Mesothelial cell of epicardium (in vitro differentiated cells): ENCODE measurements around the gene B4GALT5. TPM values are rescaled to one million over a fixed set of nuclear protein-coding genes. Genes with fewer than 3 reads are reported as not detected.
A peak's percentile ranks its signal among the peaks of the same experiment; 100 is the strongest.
"Not testable (repeated sequence)": the region's sequence is repeated elsewhere in the genome, so short reads cannot be mapped to it uniquely, and the experiment has no call there.

Experiments used
- DNase-seq, 2 experiments: peaks; one replicate each; pipeline ENCODE4 v3.0.0; 2021; ENCODE audit warnings: low spot score in 2 of 2; ENCODE audit not compliant: unreplicated experiment in 2 of 2
- H3K27ac Mint-ChIP-seq: 2 replicates; pipeline ENCODE4 v1.8.0; 2021; ENCODE audit warnings: mixed read lengths
- H3K27me3 Mint-ChIP-seq: 2 replicates; pipeline ENCODE4 v1.8.0; 2021; ENCODE audit warnings: low read depth, mixed read lengths
- H3K36me3 Mint-ChIP-seq: 2 replicates; pipeline ENCODE4 v1.8.0; 2021; ENCODE audit warnings: mixed read lengths
- H3K4me1 Mint-ChIP-seq: 2 replicates; pipeline ENCODE4 v1.8.0; 2021; ENCODE audit warnings: mixed read lengths
- H3K4me3 Mint-ChIP-seq: 2 replicates; pipeline ENCODE4 v1.8.0; 2021; ENCODE audit warnings: mild to moderate bottlenecking, moderate library complexity, mixed read lengths
- H3K9me3 Mint-ChIP-seq: 2 replicates; pipeline ENCODE4 v1.8.0; 2021; ENCODE audit warnings: mixed read lengths
- total RNA-seq: library from RNA; stranded (reverse); gene quantifications from 3 replicates; pipeline ENCODE4 v1.2.1, GENCODE V29; 2021
- TF ChIP-seq, protein P1 (sequence below): fragments of 200-600 bp; sonication (generic); IDR thresholded peaks from one replicate; pipeline ENCODE4 v1.5.0; 2021; ENCODE audit warnings: antibody characterized with exemption; ENCODE audit not compliant: unreplicated experiment

The B4GALT5 gene
- total RNA-seq, 1 donor from 2014 or later: 52.6 TPM

DNA sequence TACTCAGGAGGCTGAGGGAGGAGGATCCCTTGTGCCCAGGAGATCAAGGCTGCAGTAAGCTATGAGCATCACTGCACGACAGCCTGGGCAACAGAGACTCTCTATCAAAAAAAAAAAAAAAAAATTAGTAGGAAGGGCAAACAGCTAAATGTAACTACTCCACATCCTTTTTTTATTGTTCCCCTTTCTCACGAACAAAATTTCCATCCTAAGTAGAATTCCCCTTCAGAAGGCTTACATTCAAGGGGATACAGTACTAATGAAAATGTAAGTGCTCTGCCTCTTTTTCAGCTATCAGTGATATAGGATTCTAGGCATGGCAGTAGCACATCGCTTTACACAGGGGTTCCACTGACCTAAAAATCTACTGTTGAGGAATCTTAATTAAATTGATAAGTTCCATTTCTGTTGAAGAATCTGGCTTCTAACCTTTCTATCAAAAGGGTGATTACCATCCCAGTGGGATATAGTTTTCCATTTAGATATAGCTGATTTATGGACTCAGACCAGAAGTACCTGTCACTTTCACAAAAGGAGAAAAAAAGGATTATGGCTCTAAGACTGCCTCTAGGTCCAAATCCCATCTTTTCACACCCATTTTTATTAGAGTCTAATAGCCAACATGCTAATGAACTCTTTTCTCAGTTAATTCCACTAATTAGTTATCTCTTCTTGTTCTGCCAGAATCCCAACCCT lies 2.6 kb downstream of the B4GALT5 start:
- peak overlapping the region; percentile 79 for H3K4me3 Mint-ChIP-seq
- DNase-seq: no peak
- H3K36me3 Mint-ChIP-seq: no peaks in the 10 kb centered on the region
- H3K27me3 Mint-ChIP-seq: no peaks in the 10 kb centered on the region
- TF ChIP-seq, protein P1, sequence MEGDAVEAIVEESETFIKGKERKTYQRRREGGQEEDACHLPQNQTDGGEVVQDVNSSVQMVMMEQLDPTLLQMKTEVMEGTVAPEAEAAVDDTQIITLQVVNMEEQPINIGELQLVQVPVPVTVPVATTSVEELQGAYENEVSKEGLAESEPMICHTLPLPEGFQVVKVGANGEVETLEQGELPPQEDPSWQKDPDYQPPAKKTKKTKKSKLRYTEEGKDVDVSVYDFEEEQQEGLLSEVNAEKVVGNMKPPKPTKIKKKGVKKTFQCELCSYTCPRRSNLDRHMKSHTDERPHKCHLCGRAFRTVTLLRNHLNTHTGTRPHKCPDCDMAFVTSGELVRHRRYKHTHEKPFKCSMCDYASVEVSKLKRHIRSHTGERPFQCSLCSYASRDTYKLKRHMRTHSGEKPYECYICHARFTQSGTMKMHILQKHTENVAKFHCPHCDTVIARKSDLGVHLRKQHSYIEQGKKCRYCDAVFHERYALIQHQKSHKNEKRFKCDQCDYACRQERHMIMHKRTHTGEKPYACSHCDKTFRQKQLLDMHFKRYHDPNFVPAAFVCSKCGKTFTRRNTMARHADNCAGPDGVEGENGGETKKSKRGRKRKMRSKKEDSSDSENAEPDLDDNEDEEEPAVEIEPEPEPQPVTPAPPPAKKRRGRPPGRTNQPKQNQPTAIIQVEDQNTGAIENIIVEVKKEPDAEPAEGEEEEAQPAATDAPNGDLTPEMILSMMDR: no peak
- H3K9me3 Mint-ChIP-seq: no peaks in the 10 kb centered on the region
- H3K27ac Mint-ChIP-seq: no peak overlapping the region
- H3K4me1 Mint-ChIP-seq: peaks cover 45% of the 10 kb centered on the region

DNA sequence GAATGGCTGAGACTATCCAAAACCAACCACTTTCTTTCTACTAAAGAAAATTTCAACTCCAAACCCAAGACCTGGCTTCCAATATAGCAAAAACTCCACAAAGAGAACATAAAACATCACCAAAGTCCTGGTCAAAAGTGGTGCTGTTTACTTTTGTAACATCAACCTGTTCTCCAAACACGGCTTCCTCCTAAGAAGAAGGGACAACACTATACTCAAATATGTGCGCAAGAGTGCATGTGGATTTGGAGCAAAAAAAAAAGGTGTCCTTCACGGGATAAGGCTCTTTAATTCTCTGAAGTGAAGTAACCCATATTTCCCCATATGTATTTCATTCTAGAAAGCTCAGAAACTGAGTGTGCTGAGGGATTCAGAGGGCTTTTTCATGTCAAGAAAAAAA lies 6.6 kb downstream of the B4GALT5 start:
- TF ChIP-seq, protein P1: no peak
- peaks cover 43% of the 10 kb centered on the region for H3K4me1 Mint-ChIP-seq
- DNase-seq: no peak
- H3K4me3 Mint-ChIP-seq: no peak overlapping the region
- peak overlapping the region; percentile 88 for H3K27ac Mint-ChIP-seq
- no peaks in the 10 kb centered on the region for H3K27me3 Mint-ChIP-seq
- no peaks in the 10 kb centered on the region for H3K9me3 Mint-ChIP-seq
- no peaks in the 10 kb centered on the region for H3K36me3 Mint-ChIP-seq

DNA sequence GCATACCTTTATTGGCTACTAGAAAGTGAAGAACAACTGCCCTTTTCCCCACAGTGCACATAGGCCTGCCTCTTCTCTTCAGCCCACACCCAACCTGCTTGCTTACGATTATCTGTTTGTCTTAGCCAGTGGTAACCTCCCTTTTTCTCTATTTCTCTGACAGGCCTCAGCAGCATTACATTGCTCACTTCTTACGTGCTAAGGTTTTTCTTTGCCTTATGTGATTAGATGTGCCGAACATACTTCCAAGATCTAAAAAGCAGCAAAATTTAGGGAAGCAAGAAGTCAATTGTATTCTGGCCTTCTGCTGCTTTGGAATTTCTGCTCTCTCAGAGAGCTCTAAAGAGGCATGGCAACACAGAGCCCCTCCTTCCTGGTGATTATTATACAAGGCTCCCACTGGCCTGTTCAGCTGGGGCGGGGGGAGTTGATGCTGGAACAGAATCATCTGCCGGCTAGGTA lies 7.0 kb downstream of the B4GALT5 start:
- Mint-ChIP-seq H3K4me3 (no peak overlapping the region), H3K36me3 (no peaks in the 10 kb centered on the region), H3K27ac (peak overlapping the region; percentile 88), H3K9me3 (no peaks in the 10 kb centered on the region), H3K27me3 (no peaks in the 10 kb centered on the region), H3K4me1 (peaks cover 43% of the 10 kb centered on the region)
- DNase-seq: no peak
- TF ChIP-seq, protein P1: no peak

DNA sequence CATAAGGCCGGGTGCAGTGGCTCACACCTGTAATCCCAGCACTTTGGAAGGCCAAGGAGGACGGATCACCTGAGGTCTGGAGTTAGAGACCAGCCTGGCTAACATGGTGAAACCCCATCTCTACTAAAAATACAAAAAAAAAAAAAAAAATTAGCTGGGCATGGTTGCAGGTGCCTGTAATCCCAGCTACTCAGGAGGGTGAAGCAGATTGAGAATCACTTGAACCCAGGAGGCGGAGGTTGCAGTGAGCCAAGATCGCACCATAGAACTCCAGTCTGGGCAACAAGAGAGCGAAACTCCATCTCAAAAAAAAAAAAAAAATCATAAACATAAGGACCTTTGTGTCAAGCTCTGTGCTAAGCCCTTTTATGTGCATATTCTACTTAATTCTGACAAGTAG lies 7.8 kb downstream of the B4GALT5 start:
- peaks cover 43% of the 10 kb centered on the region for H3K4me1 Mint-ChIP-seq
- H3K27ac Mint-ChIP-seq: peak overlapping the region; percentile 88
- DNase-seq, H3K9me3 Mint-ChIP-seq, H3K36me3 Mint-ChIP-seq, H3K4me3 Mint-ChIP-seq, H3K27me3 Mint-ChIP-seq: not testable (repeated sequence)

DNA sequence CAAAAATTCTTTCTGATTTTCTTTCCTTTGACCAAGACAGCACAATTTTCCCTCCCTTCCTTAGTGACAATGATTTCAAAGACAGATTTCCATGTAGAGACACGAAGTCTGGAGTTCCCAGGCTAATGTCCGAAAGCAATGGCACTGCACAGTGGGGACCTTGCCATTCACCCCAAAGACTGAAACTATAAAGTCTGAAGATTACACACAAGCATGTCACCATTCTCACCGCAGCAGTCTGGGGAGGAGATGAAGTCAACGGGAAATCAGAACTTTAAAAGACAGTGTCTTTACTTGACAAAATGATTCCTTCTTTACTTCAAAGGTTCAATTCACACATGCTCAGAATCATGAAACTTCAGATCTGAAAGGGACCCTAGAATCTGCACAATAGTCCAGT lies 8.3 kb downstream of the B4GALT5 start:
- no peaks in the 10 kb centered on the region for H3K36me3 Mint-ChIP-seq
- H3K27me3 Mint-ChIP-seq: no peaks in the 10 kb centered on the region
- no peak for DNase-seq
- H3K9me3 Mint-ChIP-seq: no peaks in the 10 kb centered on the region
- TF ChIP-seq, protein P1: no peak
- peaks cover 45% of the 10 kb centered on the region for H3K4me1 Mint-ChIP-seq
- H3K27ac Mint-ChIP-seq: peak overlapping the region; percentile 68
- H3K4me3 Mint-ChIP-seq: no peak overlapping the region

DNA sequence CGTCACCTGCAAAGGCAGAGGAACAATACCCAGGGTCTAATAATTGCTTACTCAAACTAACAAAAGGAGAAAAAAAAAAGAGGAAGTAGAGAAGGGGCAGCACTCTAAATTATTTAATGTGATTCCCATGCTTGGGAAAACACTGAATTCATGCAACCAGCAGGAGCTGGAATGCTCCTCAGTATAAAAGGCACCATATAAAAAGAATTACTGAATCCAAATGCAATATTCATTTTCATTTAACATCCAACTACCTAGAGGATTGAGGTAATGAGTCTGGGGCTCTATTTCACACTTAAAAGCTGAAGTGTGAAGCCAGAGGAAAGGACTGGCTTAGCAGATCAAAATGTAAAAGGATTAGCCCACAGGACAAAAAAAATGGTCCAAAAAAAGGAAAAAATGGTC lies 8.7 kb downstream of the B4GALT5 start:
- DNase-seq: no peak
- Mint-ChIP-seq H3K27me3 (no peaks in the 10 kb centered on the region), H3K9me3 (no peaks in the 10 kb centered on the region), H3K27ac (no peak overlapping the region), H3K4me3 (no peak overlapping the region), H3K36me3 (no peaks in the 10 kb centered on the region), H3K4me1 (peaks cover 45% of the 10 kb centered on the region)
- TF ChIP-seq, protein P1: no peak
